GM18507 (cell line): ENCODE data around the gene RBPJ.

ENCODE experiments used
- DNase-seq: peaks from one replicate; pipeline ENCODE4 v3.0.0; 2011; ENCODE audit warnings: low read depth; ENCODE audit not compliant: insufficient read length; ENCODE audit errors: extremely low spot score
- FAIRE-seq: peaks from 2 replicates; lab custom pipeline; 2011; peaks lifted over from hg19 to GRCh38; lab: Jason Lieb, UNC

Gene RBPJ

GRCh38 chr4:26404743-26405206 lies 84.0 kb downstream of the RBPJ start:
- FAIRE-seq (no peak), DNase-seq (no peak)

GRCh38 chr4:26406346-26406975 lies 85.6 kb downstream of the RBPJ start:
- no peak for DNase-seq
- FAIRE-seq = no peak

GRCh38 chr4:26407476-26407875 lies 86.7 kb downstream of the RBPJ start:
- no peak for DNase-seq
- FAIRE-seq = no peak

GRCh38 chr4:26410385-26411293 lies 89.8 kb downstream of the RBPJ start:
- peak; percentile 84 for FAIRE-seq
- DNase-seq = peak; percentile 11

DNA sequence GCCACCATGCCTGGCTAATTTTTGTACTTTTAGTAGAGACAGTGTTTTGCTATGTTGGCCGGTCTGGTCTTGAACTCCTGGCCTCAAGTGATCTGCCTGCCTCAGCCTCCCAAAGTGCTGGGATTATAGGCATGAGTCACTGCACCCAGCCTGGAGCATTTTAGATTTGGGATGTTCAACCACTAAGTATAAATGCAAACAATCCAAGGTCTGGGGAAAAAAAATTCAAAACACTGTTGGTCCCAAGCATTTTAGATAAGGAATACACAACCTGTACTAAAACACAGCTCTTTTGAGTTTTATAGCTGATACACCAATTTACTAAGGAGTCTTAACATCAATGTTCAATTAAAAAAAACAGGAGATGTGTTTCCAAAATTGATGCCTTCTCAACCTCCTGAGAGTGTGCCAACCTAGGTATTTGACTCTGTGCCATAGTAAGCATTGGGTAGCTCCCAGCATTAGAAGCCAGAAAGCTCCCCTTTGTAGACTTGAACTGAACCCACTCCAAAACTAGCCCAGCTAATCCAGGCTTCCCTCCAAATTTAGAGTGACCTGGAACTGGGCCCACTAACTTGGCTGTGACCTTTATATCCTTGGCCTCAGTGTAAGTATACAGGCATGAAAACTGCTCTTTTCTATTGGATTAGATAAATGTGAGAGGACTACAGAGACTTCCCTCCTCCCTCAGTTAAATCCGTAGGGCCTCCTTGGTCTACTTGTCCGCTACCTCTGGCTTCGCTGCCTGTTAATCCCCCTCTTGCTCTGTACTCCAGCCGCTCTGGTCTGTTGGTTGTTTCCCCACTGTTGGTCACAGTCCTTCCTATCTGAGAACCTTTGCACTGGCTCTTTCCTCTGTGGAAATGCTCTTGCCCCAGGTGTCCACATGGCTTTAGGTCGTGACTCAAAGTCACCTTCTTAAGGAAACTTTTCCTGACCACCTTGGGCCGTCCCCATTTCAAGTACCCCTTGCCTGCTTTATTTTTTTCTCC lies 91.9 kb downstream of the RBPJ start:
- FAIRE-seq (no peak), DNase-seq (no peak)

GRCh38 chr4:26413582-26413981 lies 92.8 kb downstream of the RBPJ start:
- no peak for FAIRE-seq
- no peak for DNase-seq

- DNase-seq (no peak), FAIRE-seq (no peak)
These were observed 97.3 kb downstream of the RBPJ start for GRCh38 chr4:26418107-26418506.

GRCh38 chr4:26418850-26419249 lies 98.0 kb downstream of the RBPJ start:
- DNase-seq (no peak), FAIRE-seq (no peak)

DNA sequence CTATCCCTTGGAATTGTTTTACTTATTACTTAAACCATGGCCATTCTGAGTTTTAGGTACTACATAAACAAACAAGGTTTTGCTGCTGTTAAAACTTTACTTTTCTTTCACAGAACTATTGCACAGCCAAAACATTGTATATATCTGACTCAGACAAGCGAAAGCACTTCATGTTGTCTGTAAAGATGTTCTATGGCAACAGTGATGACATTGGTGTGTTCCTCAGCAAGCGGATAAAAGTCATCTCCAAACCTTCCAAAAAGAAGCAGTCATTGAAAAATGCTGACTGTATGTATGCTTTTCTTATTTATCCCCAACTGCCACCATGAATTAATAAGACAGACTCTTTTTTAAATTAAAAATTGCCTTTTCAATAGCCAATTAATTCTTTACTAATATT lies 99.6 kb downstream of the RBPJ start:
- no peak for FAIRE-seq
- no peak for DNase-seq

DNA sequence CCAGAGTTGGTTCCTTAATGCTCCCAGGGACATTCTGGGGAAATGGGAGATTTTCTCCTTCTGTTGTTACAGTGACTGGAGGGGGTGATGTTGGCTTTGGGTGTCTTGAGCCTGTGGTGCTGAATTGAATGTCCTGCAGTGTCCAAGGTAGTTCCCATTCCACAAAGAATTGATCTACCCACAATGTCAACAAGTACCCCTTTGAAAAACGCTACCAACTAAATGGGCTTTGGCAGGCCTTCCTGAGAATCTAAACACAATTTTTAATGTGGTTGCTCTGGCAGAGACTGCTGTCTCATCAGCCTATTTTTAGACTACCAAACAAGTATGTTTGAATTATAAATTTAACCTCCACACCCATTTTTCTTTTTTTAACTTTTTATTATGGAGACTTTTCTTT lies 100.1 kb downstream of the RBPJ start:
- no peak for DNase-seq
- no peak for FAIRE-seq

- DNase-seq (no peak), FAIRE-seq (no peak)
These were observed 103.3 kb downstream of the RBPJ start for GRCh38 chr4:26424153-26424552.

DNA sequence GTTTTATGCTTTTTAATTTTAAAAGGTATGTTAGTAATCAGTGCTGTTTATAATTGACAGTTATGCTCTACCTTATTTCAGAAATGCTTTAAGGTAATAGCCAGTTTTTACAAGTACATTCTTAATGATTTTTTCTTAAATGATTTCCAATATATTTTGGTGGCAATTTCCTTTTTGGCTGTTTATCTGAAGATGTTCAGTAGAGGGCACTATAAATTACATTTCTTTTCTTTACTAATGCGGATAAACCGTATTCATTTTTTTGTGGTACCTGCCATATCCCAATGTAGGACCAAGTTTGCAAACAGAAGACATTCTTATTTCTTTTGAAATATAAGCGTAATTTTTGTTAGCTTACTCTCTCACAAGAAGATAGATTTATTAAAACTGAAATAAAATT lies 104.0 kb downstream of the RBPJ start:
- no peak for DNase-seq
- no peak for FAIRE-seq

- FAIRE-seq (no peak), DNase-seq (no peak)
These were observed 105.1 kb downstream of the RBPJ start for GRCh38 chr4:26425953-26426352.

DNA sequence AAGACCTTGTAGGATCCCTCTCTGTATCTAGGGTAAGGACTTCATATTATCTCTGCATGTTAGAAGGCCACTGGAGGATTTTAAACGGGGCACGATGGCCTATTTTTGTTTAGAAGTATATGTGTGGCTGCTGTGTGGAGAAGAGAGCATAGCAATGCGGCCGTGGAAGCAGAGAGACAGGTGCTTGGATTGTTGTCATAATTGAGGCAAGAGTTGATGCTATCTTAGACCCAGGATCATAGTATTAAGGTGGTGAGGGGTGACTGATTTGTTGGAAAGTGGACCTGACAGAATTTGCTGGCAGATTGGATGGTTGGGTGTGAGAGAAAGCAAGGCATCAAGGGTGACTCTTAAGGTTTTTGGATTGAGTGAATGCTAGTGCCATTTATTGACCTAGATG lies 106.1 kb downstream of the RBPJ start:
- FAIRE-seq (no peak), DNase-seq (no peak)

GRCh38 chr4:26429910-26430309 lies 109.1 kb downstream of the RBPJ start:
- FAIRE-seq (no peak), DNase-seq (no peak)

GRCh38 chr4:26431461-26432180 lies 110.8 kb downstream of the RBPJ start:
- DNase-seq (no peak), FAIRE-seq (no peak)

DNA sequence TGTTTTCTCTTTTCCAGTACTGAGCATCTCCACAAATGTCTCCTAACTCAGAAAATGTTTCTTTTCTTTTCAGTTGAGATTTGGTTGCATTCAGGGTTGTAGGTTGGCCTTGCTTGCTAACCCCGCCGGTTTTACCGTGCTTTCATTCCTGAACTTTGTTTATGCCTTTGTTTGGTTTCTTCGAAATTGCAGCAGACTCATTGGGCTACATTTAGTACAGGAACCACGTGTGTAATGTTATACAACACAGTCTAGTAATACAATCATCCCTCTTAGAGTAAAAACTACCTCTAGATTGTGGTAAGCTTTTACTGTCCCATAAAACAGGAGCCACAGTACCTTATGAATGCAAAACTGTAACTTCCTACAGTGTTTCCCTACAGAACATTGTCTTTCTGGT lies 111.6 kb downstream of the RBPJ start:
- FAIRE-seq (no peak), DNase-seq (no peak)

DNA sequence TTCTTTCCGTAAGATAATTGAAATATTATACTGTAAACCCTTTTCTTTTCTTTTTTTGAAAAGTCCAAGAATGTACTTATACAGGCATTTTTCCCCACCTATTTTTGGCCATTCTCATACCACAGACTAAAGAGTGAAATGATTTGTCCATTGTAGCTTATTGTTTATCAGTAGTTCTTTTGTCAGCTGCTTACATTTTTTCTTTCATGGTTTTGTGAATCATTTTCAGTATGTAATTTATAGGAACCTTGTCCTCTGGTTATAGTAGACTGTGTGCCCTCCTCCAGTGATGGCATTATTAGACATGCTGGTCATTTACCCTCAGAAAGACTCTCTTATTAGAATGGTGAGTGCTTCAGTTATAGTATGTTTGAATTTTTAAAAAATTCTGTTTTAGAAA lies 112.7 kb downstream of the RBPJ start:
- DNase-seq (no peak), FAIRE-seq (no peak)

DNA sequence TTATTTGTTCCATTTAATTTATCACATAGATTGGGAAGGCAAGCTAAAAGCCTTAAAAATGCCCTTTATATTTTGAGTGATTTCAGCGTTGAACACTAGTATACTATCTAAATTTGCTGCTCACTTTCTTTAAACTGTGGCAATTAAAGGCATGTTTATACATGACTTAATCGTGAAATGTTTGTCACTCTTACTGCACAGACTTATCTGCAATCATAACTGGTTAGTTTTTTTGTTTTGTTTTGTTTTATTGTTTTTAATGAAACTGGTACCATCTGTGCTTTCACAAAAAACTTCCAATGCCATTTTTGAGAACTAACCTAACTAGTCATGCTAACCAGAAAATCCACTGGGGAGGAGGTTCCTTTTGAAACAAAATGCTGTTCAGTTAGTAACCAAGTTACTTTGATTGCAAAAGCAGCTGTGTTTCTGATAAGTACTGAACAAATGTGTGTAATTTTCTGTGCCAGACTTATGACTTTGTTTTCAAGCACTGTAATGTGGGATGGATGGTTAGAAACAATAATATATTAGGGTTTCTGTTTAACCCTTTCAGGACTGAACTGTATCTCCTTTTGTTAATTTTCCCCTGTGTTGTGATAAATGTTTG lies 113.3 kb downstream of the RBPJ start:
- FAIRE-seq (no peak), DNase-seq (no peak)
